Measurements from ENCODE around the gene FAM240B.

Gene FAM240B

GRCh38 chr9:38720083-38720745 lies at the start of gene FAM240B:
FAM240B (minus strand) TSS chr9:38720133; CDS start chr9:38703999, 16,134 bp downstream.
- DNase-seq (ENCODE audit: low read depth): no peak

GRCh38 chr9:38768351-38768761 lies 48.4 kb upstream of the FAM240B start:
- no peak overlapping the region for H3K4me3 ChIP-seq (ENCODE audit: low read depth, low read length)
- TF ChIP-seq, protein P1, sequence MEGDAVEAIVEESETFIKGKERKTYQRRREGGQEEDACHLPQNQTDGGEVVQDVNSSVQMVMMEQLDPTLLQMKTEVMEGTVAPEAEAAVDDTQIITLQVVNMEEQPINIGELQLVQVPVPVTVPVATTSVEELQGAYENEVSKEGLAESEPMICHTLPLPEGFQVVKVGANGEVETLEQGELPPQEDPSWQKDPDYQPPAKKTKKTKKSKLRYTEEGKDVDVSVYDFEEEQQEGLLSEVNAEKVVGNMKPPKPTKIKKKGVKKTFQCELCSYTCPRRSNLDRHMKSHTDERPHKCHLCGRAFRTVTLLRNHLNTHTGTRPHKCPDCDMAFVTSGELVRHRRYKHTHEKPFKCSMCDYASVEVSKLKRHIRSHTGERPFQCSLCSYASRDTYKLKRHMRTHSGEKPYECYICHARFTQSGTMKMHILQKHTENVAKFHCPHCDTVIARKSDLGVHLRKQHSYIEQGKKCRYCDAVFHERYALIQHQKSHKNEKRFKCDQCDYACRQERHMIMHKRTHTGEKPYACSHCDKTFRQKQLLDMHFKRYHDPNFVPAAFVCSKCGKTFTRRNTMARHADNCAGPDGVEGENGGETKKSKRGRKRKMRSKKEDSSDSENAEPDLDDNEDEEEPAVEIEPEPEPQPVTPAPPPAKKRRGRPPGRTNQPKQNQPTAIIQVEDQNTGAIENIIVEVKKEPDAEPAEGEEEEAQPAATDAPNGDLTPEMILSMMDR (IDR thresholded peaks at IDR 0.05; ENCODE audit: control insufficient read depth, extremely low read depth, insufficient read depth): no peak

More at GRCh38 chr9:38720083-38720745, at the start of gene FAM240B:
- no peak within 1 kb of the TSS for H3K4me3 ChIP-seq (ENCODE audit: low read depth, low read length)
- TF ChIP-seq, protein P1 (IDR thresholded peaks at IDR 0.05; ENCODE audit: control insufficient read depth, extremely low read depth, insufficient read depth): no peak

GRCh38 chr9:38765101-38765500 lies 45.2 kb upstream of the FAM240B start:
- no peak overlapping the region for H3K4me3 ChIP-seq (ENCODE audit: low read depth, low read length)
- TF ChIP-seq, protein P1 (IDR thresholded peaks at IDR 0.05; ENCODE audit: control insufficient read depth, extremely low read depth, insufficient read depth): no peak
- no peak for DNase-seq (ENCODE audit: low read depth)

More at GRCh38 chr9:38768351-38768761, 48.4 kb upstream of the FAM240B start:
- no peak for DNase-seq (ENCODE audit: low read depth)

GRCh38 chr9:38761999-38762398 lies 42.1 kb upstream of the FAM240B start:
- DNase-seq (ENCODE audit: low read depth): no peak
- H3K4me3 ChIP-seq (ENCODE audit: low read depth, low read length): no peak overlapping the region
- TF ChIP-seq, protein P1 (IDR thresholded peaks at IDR 0.05; ENCODE audit: control insufficient read depth, extremely low read depth, insufficient read depth): no peak

DNA sequence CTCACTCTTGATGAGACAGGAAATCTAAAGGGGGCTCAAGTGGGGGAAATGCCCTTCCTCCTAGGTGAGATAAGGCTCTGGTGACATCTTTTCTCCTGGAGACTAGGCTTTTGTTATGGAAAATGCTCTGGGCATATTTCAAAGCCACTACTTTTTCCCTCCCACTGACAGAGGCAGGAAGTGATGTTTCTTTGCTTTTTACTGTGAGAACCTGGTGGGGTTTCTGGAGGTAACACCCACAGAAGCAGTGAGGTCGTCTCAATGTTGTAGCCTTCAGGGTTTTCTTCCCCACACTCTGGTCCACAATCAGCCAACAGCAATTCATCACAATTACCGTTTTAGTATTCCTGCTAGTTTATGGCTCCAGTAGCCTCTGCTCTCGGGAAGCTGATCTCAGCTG lies 41.4 kb upstream of the FAM240B start:
- TF ChIP-seq, protein P1 (IDR thresholded peaks at IDR 0.05; ENCODE audit: control insufficient read depth, extremely low read depth, insufficient read depth): no peak
- no peak for DNase-seq (ENCODE audit: low read depth)
- no peak overlapping the region for H3K4me3 ChIP-seq (ENCODE audit: low read depth, low read length)

DNA sequence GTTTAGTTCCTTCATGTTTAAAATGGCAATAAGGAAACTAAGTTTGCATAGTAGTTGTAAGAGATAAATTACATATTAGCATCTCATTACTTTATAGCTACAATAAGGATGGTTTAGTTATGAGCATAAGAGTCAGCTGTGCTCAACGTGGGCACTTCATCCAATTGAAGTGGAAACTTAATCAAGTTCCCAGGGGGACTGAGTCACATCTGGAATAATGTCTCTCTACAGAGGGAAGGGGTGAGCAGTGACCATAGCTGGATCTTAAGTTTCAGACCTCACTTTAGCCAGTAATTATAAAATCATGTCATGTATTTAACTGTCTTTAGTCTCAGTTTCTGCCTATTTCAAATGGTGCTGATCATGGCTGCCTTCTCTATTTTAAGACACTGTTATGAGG lies 36.8 kb upstream of the FAM240B start:
- H3K4me3 ChIP-seq (ENCODE audit: low read depth, low read length): no peak overlapping the region
- DNase-seq (ENCODE audit: low read depth): no peak
- TF ChIP-seq, protein P1 (IDR thresholded peaks at IDR 0.05; ENCODE audit: control insufficient read depth, extremely low read depth, insufficient read depth): no peak

DNA sequence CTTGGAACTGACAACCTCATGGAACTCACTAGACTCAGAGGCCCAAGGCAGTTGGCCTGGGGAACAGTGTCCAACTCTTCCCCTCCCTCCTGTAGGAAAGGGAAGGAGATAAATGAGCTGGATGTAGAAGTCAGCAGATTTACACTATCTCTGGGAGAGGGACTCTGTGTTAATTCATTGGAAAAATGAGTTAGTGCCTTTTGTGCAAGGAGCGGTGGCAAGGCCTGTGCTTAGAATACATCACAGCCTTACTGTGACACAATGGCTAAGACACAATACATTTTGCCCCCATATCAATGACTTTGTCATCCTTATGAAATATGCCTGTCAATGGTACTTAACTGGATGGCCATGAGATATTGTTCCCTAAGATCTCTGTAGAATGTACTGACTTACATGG lies 28.0 kb upstream of the FAM240B start:
- H3K4me3 ChIP-seq (ENCODE audit: low read depth, low read length): no peak overlapping the region
- DNase-seq (ENCODE audit: low read depth): no peak
- TF ChIP-seq, protein P1 (IDR thresholded peaks at IDR 0.05; ENCODE audit: control insufficient read depth, extremely low read depth, insufficient read depth): no peak

All from LNCaP clone FGC (cell line).